Esophagus squamous epithelium (tissue), 4 donors: ENCODE measurements around the gene LSP1.
"Not testable (repeated sequence)": the region's sequence is repeated elsewhere in the genome, so short reads cannot be mapped to it uniquely, and the experiment has no call there.

ENCODE experiments used
- POLR2A ChIP-seq, 4 donors: fragments of 450-650 bp; IDR thresholded peaks; one replicate each; pipeline ENCODE4 v1.6.1; 2017; ENCODE audit warnings: antibody characterized with exemption in 4 of 4, mild to moderate bottlenecking in 4 of 4, moderate library complexity in 3 of 4
- TF ChIP-seq, protein P1 (sequence below), 6 experiments: fragments of 450-650 bp in 4 of 6; fragments of 200-600 bp in 2 of 6; sonication (generic) in 2 of 6; IDR thresholded peaks; one replicate each; pipeline ENCODE4 v1.5.1; 2016 to 2019; ENCODE audit warnings: antibody characterized with exemption in 6 of 6, mild to moderate bottlenecking in 4 of 6, moderate library complexity in 4 of 6

DNA sequence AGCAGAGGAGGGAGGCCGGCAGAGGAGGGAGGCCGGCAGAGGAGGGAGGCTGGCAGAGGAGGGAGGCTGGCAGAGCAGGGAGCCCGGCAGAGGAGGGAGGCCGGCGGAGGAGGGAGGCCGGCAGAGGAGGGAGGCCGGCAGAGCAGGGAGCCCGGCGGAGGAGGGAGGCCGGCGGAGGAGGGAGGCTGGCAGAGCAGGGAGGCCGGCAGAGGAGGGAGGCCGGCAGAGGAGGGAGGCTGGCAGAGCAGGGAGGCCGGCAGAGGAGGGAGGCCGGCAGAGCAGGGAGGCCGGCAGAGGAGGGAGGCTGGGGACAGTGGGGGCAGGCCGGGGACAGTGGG lies 20.9 kb downstream of the LSP1 start:
- TF ChIP-seq, protein P1, sequence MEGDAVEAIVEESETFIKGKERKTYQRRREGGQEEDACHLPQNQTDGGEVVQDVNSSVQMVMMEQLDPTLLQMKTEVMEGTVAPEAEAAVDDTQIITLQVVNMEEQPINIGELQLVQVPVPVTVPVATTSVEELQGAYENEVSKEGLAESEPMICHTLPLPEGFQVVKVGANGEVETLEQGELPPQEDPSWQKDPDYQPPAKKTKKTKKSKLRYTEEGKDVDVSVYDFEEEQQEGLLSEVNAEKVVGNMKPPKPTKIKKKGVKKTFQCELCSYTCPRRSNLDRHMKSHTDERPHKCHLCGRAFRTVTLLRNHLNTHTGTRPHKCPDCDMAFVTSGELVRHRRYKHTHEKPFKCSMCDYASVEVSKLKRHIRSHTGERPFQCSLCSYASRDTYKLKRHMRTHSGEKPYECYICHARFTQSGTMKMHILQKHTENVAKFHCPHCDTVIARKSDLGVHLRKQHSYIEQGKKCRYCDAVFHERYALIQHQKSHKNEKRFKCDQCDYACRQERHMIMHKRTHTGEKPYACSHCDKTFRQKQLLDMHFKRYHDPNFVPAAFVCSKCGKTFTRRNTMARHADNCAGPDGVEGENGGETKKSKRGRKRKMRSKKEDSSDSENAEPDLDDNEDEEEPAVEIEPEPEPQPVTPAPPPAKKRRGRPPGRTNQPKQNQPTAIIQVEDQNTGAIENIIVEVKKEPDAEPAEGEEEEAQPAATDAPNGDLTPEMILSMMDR (IDR thresholded peaks at IDR 0.05) = not testable (repeated sequence)
- TF ChIP-seq POLR2A (IDR thresholded peaks at IDR 0.05) = not testable (repeated sequence)
